K562 (cell line): ENCODE results near the gene FITM2. TPM values are rescaled to one million over a fixed set of nuclear protein-coding genes. Genes with fewer than 3 reads are reported as not detected.

Experiments used
- ATAC-seq: fragments of 200-7000 bp; cut with Tn5 transposase; 3 replicates; pipeline ENCODE4 v1.9.1; 2020; ENCODE audit warnings: moderate library complexity
- BruUV-seq: library from RNA; stranded (reverse); fragments of 400-500 nt; replicated peaks from 2 replicates; lab custom pipeline; 2021; lab: Mats Ljungman, UMichigan
- CTCF ChIA-PET: fragments of 300-600 bp; formaldehyde crosslinking; extraction: SDS; loops from one replicate; lab custom pipeline; 2021; ENCODE audit warnings: low intra/inter-chr PET ratio; lab: Yijun Ruan, JAX
- POLR2A ChIA-PET: fragments of 300-600, 350-650 bp; sonication (Branson Sonifier 250); formaldehyde crosslinking; extraction: SDS; loops from one replicate; lab custom pipeline; 2021; ENCODE audit warnings: antibody characterized with exemption, inconsistent platforms; lab: Yijun Ruan, JAX
- DNase-seq, 4 experiments: peaks; one replicate each; pipeline versions ENCODE4 v3.0.0 to v3.0.0-alpha.2; 2011 to 2018; ENCODE audit warnings: low spot score in 3 of 4, mixed read lengths in 3 of 4; ENCODE audit errors: extremely low read depth in 1 of 4
- FAIRE-seq: peaks from 2 replicates; lab custom pipeline; 2011; peaks lifted over from hg19 to GRCh38; lab: Jason Lieb, UNC
- H2AFZ ChIP-seq: 2 replicates; pipeline ENCODE4 v1.6.0; 2011; ENCODE audit warnings: low read depth, low read length, control low read depth, inconsistent platforms
- H3K27ac ChIP-seq: fragments of 200-600 bp; 3 replicates; pipeline ENCODE4 v1.8.0; 2011; ENCODE audit warnings: low read depth, mild to moderate bottlenecking, control low read depth, inconsistent platforms, low read length, moderate library complexity, mixed read lengths; ENCODE audit errors: extremely low read depth
- H3K27me3 ChIP-seq, 2 experiments: fragments of 300-600 bp in 1 of 2; 2 replicates in 1 of 2; 3 replicates in 1 of 2; pipeline versions ENCODE4 v1.6.0 to v1.8.0; 2011; ENCODE audit warnings: inconsistent platforms in 2 of 2, low read length in 2 of 2, mild to moderate bottlenecking in 1 of 2, mixed read lengths in 1 of 2, moderate library complexity in 1 of 2; ENCODE audit not compliant: control insufficient read depth in 2 of 2, insufficient read depth in 2 of 2
- H3K36me3 ChIP-seq: fragments of 300-600 bp; 3 replicates; pipeline ENCODE4 v1.8.0; 2011; ENCODE audit warnings: mild to moderate bottlenecking, low read length, inconsistent platforms; ENCODE audit not compliant: control insufficient read depth, insufficient read depth
- H3K4me1 ChIP-seq, 2 experiments: fragments of 200-600 bp in 1 of 2; replicated peaks in 1 of 2; 2 replicates in 1 of 2; 3 replicates in 1 of 2; pipeline versions ENCODE4 v1.5.1 to v1.8.0; 2011; ENCODE audit warnings: inconsistent platforms in 2 of 2, low read length in 2 of 2, mild to moderate bottlenecking in 1 of 2, mixed read lengths in 1 of 2, moderate library complexity in 1 of 2; ENCODE audit not compliant: control insufficient read depth in 2 of 2, insufficient read depth in 2 of 2
- H3K4me2 ChIP-seq: 2 replicates; pipeline ENCODE4 v1.6.1; 2011; ENCODE audit warnings: low read length, control low read depth, inconsistent platforms, mixed read lengths; ENCODE audit not compliant: insufficient read depth
- H3K4me3 ChIP-seq: fragments of 200-600 bp; sonication (generic), shearing (Covaris generic); 2 replicates; pipeline ENCODE4 v1.5.1; 2016; ENCODE audit warnings: control low read depth, inconsistent platforms
- H3K79me2 ChIP-seq: fragments of 200-600 bp; 3 replicates; pipeline ENCODE4 v1.8.0; 2011; ENCODE audit warnings: low read length, inconsistent platforms; ENCODE audit not compliant: control insufficient read depth, insufficient read depth
- H3K9ac ChIP-seq, 2 experiments: 2 replicates each; pipeline versions ENCODE4 v1.6.0 to v1.6.1; 2011; ENCODE audit warnings: low read depth in 2 of 2, low read length in 2 of 2, control low read depth in 1 of 2, inconsistent platforms in 1 of 2, mild to moderate bottlenecking in 1 of 2, mixed read lengths in 1 of 2; ENCODE audit not compliant: insufficient read depth in 1 of 2
- H3K9me1 ChIP-seq: one replicate; pipeline ENCODE4 v1.6.0; 2011; ENCODE audit warnings: inconsistent platforms, mild to moderate bottlenecking, low read length, moderate library complexity; ENCODE audit not compliant: control insufficient read depth, insufficient read depth
- H3K9me3 ChIP-seq: replicated peaks from 2 replicates; pipeline ENCODE4 v1.5.1; 2011; ENCODE audit warnings: low read depth, low read length, inconsistent platforms; ENCODE audit not compliant: control insufficient read depth, insufficient read depth
- H4K20me1 ChIP-seq: replicated peaks from 2 replicates; pipeline ENCODE4 v1.6.1; 2011; ENCODE audit warnings: low read length, inconsistent platforms, mixed read lengths; ENCODE audit not compliant: control insufficient read depth, insufficient read depth
- BCOR ChIP-seq: fragments of 450-650 bp; IDR thresholded peaks from 2 replicates; pipeline ENCODE4 v1.6.1; 2016
- IRF9 ChIP-seq: fragments of 450-650 bp; IDR thresholded peaks from 2 replicates; pipeline ENCODE4 v1.6.1; 2016; ENCODE audit warnings: missing biosample characterization, missing genetic modification characterization
- MEF2A ChIP-seq: IDR thresholded peaks from 2 replicates; pipeline ENCODE4 v1.6.1; 2011; ENCODE audit warnings: low read depth, mild to moderate bottlenecking, low read length, moderate library complexity; ENCODE audit not compliant: control insufficient read depth
- RBM25 ChIP-seq: fragments of 200-400 bp; formaldehyde crosslinking; IDR thresholded peaks from 2 replicates; pipeline ENCODE4 v1.6.1; 2018; ENCODE audit warnings: low read length, low read depth, moderate library complexity; ENCODE audit not compliant: severe bottlenecking
- XRCC4 ChIP-seq: IDR thresholded peaks from one replicate; pipeline ENCODE4 v1.6.1; 2011; ENCODE audit not compliant: insufficient read depth, insufficient read length; ENCODE audit errors: extremely low read depth
- ZBTB9 ChIP-seq: fragments of 450-650 bp; formaldehyde crosslinking; IDR thresholded peaks from 2 replicates; pipeline ENCODE4 v1.4.0; 2020; ENCODE audit warnings: mild to moderate bottlenecking, moderate library complexity
- ZKSCAN8 ChIP-seq: fragments of 200-800 bp; sonication (Bioruptor generic); IDR thresholded peaks from 2 replicates; pipeline ENCODE4 v1.6.1; 2016; ENCODE audit warnings: missing genetic modification characterization, missing compliant biosample characterization
- ZNF277 ChIP-seq: fragments of 250-450 bp; sonication (Bioruptor Pico); IDR thresholded peaks from 2 replicates; pipeline ENCODE4 v1.8.0; 2022; ENCODE audit warnings: inconsistent platforms, mild to moderate bottlenecking, moderate library complexity, borderline replicate concordance
- WGBS: fragments of 100-300 bp; shearing (Covaris generic); methylation state at CpG from one replicate; pipeline ENCODE4 v1.1.6; 2016; ENCODE audit warnings: low coverage, mixed read lengths; ENCODE audit not compliant: insufficient coverage; ENCODE audit errors: missing lambda C conversion rate; 5-methylcytosine and 5-hydroxymethylcytosine counted together
- in situ Hi-C: fragments of 300-500 bp; cut with MboI; formaldehyde crosslinking; loops from 4 replicates; pipeline ENCODE4 v1.15.0; 2018; ENCODE audit warnings: inconsistent platforms, mixed read lengths
- intact Hi-C: fragments of 100-400 bp; cut with micrococcal nuclease; formaldehyde crosslinking; loops from 2 replicates; pipeline ENCODE4 v1.14.2; 2022
- polyA plus RNA-seq, 8 experiments: library from polyadenylated mRNA; depleted of rRNA in 4 of 8; stranded (reverse) in 5 of 8; unstranded in 3 of 8; fragments of >200 nt; fragmentation: Nextera tagmentation in 2 of 8; fragmentation: Illumina TruSeq in 1 of 8; extraction: Ambion mirVana in 2 of 8; extraction: Trizol in 1 of 8; gene quantifications; 2 replicates each; pipeline versions ENCODE4 v1.2.1 to v1.2.3, GENCODE V29; 2011 to 2014; ENCODE audit warnings: inconsistent platforms in 1 of 8, missing spikeins in 1 of 8
- total RNA-seq, 7 experiments: library from RNA; depleted of rRNA in 6 of 7; stranded (reverse); fragments of >200 nt in 6 of 7; fragmentation: Illumina TruSeq in 2 of 7; extraction: Trizol in 2 of 7; gene quantifications; 2 replicates each; pipeline versions ENCODE4 v1.2.1 to v1.2.3, GENCODE V29; 2011 to 2021; ENCODE audit warnings: low replicate concordance in 1 of 7

Gene FITM2
- total and polyA plus RNA-seq, 9 of the 15 experiments (the other 6 are each of a cell fraction or from before 2014, with no cell fraction given), result 0.64 to 2.8 (median 1.8) TPM

GRCh38 chr20:44354979-44355497, 44.0 kb upstream of the FITM2 start:
- no TSS peak for BruUV-seq
- DNase-seq, result no peak
- no peak for ATAC-seq
- peaks cover 0 to 9% of the 10 kb centered on the region in 2 experiments; a peak in 2 of 5 replicates for H3K4me1 ChIP-seq
- whole genome bisulfite sequencing, result 2% methylated on average over 6 of the region's 6 CpGs
- no peaks in the 10 kb centered on the region for H3K79me2 ChIP-seq
- H3K9me1 ChIP-seq, result no peaks in the 10 kb centered on the region
- FAIRE-seq, result no peak
- POLR2A ChIA-PET, result interaction anchor here (0.7 to 1.0 kb wide), 2 partner anchors 9 to 19 kb away, joined by 3 read pairs; no protein-coding TSS in a partner anchor
- in situ Hi-C loops, result no loop called here
- no peak overlapping the region for H2AFZ ChIP-seq
- H3K9me3 ChIP-seq, result no peaks in the 10 kb centered on the region
- H3K36me3 ChIP-seq, result no peaks in the 10 kb centered on the region
- no peaks in the 10 kb centered on the region for H4K20me1 ChIP-seq
- no peak overlapping the region for H3K4me3 ChIP-seq
- TF ChIP-seq ZBTB9 (CRISPR knock-in tag), result no peak
- TF ChIP-seq XRCC4, result no peak
- no peak for TF ChIP-seq MEF2A
- TF ChIP-seq BCOR, result peak; percentile 26; the same call in 1 of the 2 replicates
- no peak for TF ChIP-seq ZNF277 (CRISPR knock-in tag)
- TF ChIP-seq RBM25, result peak; percentile 21
- peak; percentile 62; the same call in 1 of the 2 replicates for TF ChIP-seq ZKSCAN8 (CRISPR knock-in tag)
- no peak for TF ChIP-seq IRF9
- TF ChIP-seq, all 486 proteins: peak for 3
- peaks cover 14 to 36% of the 10 kb centered on the region in 2 experiments for H3K27me3 ChIP-seq
- no peak overlapping the region for H3K27ac ChIP-seq
- no peak overlapping the region for H3K9ac ChIP-seq
- CTCF ChIA-PET, result no interaction called here
- intact Hi-C loops, result no loop called here
- no peak overlapping the region for H3K4me2 ChIP-seq
